ENCODE results near the gene PTPRN2. TPM values are rescaled to one million over a fixed set of nuclear protein-coding genes. Genes with fewer than 3 reads are reported as not detected.

PTPRN2 gene
- total RNA-seq, 1 donor from 2014 or later = 0.41 TPM

DNA sequence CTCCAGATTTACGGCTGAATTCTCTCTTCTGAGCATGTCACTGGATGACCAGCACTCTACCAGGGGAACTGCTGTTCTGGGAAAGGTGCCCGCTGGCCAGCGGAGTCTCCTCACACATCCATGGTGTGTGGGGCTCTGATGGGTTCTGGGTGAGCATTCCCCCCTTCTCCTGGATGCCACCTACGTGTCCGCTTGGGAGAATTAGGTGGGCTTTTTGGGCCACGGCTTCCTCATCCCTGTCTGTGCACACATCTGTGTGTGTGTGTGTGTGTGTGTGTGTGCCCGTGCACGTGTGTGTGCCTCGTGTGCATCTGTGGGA lies 1087.8 kb downstream of the PTPRN2 start:
- no peaks in the 10 kb centered on the region for H3K36me3 Mint-ChIP-seq (ENCODE audit: low read depth)
- H3K27ac Mint-ChIP-seq = no peak overlapping the region
- peaks cover 1% of the 10 kb centered on the region for H3K9me3 Mint-ChIP-seq
- no peak for DNase-seq (ENCODE audit: low spot score)
- intact Hi-C loops (cut with micrococcal nuclease) = loop anchor here (10.0 kb wide), 2 partner anchors 745 to 1855 kb away; partner anchors contain the start of gene RBM33
- no peak overlapping the region for H3K4me3 Mint-ChIP-seq
- H3K27me3 Mint-ChIP-seq (ENCODE audit: insufficient read depth) = peaks cover 3% of the 10 kb centered on the region
- peaks cover 49% of the 10 kb centered on the region for H3K4me1 Mint-ChIP-seq (ENCODE audit: low read depth)

DNA sequence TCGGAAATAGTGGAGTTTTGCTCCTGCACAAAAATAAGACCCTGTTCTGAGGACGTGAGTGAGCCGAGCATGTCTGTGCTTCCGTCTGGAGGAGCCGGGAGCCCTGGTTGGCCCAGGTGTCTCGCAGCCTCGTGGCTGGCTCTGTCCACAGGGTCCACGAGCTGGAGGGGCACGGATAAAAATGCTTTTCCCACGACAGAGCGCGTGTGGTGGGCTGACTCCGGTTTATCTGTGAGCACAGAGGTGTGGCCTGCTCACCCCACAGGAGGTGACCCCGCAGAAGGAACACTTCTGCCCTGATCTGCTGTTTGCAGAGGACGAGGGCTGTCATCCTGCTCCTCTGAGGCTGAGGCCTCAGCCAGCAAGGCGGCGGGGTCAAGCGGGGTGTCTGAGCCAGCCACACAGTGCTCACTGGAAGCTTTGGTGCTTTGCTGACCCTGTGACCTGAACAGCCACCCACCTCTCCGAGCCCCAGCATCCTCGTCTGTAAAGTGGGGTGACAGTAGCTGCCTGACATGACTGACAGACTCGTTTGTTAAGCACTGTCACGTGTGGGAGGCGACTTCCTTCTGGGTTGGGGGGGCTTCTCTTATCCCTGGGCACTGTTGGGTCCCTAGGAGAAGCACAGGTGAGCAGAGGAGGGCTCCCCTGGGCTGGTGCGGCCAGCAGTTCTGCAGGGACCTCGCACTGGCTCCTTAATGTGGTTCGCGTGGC lies 1088.3 kb downstream of the PTPRN2 start:
- Mint-ChIP-seq H3K27me3 (ENCODE audit: insufficient read depth) (peaks cover 3% of the 10 kb centered on the region), H3K36me3 (ENCODE audit: low read depth) (no peaks in the 10 kb centered on the region), H3K9me3 (no peaks in the 10 kb centered on the region), H3K4me3 (no peak overlapping the region), H3K27ac (no peak overlapping the region), H3K4me1 (ENCODE audit: low read depth) (peaks cover 49% of the 10 kb centered on the region)
- no peak for DNase-seq (ENCODE audit: low spot score)
- intact Hi-C loops (cut with micrococcal nuclease) = loop anchor here (10.0 kb wide), 2 partner anchors 744 to 1854 kb away; partner anchors contain the start of gene RBM33

DNA sequence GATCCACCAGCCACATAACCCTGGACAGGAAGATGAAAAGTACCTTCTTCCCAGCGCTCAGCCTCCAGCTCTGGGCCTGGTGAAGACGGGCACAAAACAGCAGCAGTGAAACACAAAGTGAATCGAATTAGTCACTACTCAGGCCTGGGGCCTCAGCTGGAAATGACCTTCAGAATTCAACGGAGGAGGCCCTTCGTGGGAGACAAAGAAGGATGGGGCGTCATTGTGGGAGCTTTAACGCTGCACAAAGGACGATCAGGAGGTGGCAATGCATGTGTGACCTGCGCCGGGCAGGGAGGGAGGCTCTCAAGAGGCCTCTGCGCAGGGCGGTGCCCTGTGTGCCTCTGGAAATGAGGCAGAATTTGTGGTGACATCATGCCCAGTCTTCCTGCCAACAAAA lies 1089.0 kb downstream of the PTPRN2 start:
- no peak overlapping the region for H3K4me3 Mint-ChIP-seq
- H3K27me3 Mint-ChIP-seq (ENCODE audit: insufficient read depth) = peaks cover 3% of the 10 kb centered on the region
- peak overlapping the region; percentile 31 for H3K27ac Mint-ChIP-seq
- no peaks in the 10 kb centered on the region for H3K36me3 Mint-ChIP-seq (ENCODE audit: low read depth)
- peaks cover 51% of the 10 kb centered on the region for H3K4me1 Mint-ChIP-seq (ENCODE audit: low read depth)
- intact Hi-C loops (cut with micrococcal nuclease) = loop anchor here (10.0 kb wide), 2 partner anchors 744 to 1854 kb away; partner anchors contain the start of gene RBM33
- no peak for DNase-seq (ENCODE audit: low spot score)
- H3K9me3 Mint-ChIP-seq = no peaks in the 10 kb centered on the region

- no peak for DNase-seq (ENCODE audit: low spot score)
- no peak overlapping the region for H3K4me3 Mint-ChIP-seq
These were observed 1089.6 kb downstream of the PTPRN2 start for GRCh38 chr7:157497744-157498651.

DNA sequence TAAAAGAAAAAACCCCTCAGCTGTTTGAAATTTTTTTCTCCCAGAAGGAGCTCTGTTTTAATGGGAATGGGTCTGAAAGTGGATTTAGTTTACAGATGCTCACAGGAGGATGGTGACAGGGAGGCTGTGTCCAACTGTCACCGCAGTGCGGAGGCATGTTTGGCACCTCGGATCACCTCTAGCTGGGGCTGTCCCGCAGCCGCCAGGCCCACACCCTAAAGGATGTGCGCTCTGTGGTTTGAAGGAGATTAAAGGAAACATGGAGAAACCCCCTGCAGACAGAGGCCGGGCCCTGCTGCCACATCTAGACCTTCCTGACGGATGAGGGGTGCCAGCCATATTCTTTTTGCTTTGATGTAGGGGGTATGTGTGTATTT lies 1090.3 kb downstream of the PTPRN2 start:
- Mint-ChIP-seq H3K27ac (no peak overlapping the region), H3K27me3 (ENCODE audit: insufficient read depth) (peaks cover 9% of the 10 kb centered on the region), H3K4me1 (ENCODE audit: low read depth) (peaks cover 51% of the 10 kb centered on the region), H3K36me3 (ENCODE audit: low read depth) (peaks cover 2% of the 10 kb centered on the region), H3K4me3 (no peak overlapping the region), H3K9me3 (peaks cover 7% of the 10 kb centered on the region)
- no peak for DNase-seq (ENCODE audit: low spot score)
- intact Hi-C loops (cut with micrococcal nuclease) = loop anchor here (10.0 kb wide), 2 partner anchors 743 to 1853 kb away; partner anchors contain the start of gene RBM33

More at GRCh38 chr7:157497744-157498651, 1089.6 kb downstream of the PTPRN2 start:
- Mint-ChIP-seq H3K36me3 (ENCODE audit: low read depth) (peaks cover 1% of the 10 kb centered on the region), H3K4me1 (ENCODE audit: low read depth) (peaks cover 51% of the 10 kb centered on the region), H3K9me3 (peaks cover under 1% of the 10 kb centered on the region), H3K27me3 (ENCODE audit: insufficient read depth) (peaks cover 3% of the 10 kb centered on the region), H3K27ac (no peak overlapping the region)
- intact Hi-C loops (cut with micrococcal nuclease) = loop anchor here (10.0 kb wide), 2 partner anchors 743 to 1853 kb away; partner anchors contain the start of gene RBM33

DNA sequence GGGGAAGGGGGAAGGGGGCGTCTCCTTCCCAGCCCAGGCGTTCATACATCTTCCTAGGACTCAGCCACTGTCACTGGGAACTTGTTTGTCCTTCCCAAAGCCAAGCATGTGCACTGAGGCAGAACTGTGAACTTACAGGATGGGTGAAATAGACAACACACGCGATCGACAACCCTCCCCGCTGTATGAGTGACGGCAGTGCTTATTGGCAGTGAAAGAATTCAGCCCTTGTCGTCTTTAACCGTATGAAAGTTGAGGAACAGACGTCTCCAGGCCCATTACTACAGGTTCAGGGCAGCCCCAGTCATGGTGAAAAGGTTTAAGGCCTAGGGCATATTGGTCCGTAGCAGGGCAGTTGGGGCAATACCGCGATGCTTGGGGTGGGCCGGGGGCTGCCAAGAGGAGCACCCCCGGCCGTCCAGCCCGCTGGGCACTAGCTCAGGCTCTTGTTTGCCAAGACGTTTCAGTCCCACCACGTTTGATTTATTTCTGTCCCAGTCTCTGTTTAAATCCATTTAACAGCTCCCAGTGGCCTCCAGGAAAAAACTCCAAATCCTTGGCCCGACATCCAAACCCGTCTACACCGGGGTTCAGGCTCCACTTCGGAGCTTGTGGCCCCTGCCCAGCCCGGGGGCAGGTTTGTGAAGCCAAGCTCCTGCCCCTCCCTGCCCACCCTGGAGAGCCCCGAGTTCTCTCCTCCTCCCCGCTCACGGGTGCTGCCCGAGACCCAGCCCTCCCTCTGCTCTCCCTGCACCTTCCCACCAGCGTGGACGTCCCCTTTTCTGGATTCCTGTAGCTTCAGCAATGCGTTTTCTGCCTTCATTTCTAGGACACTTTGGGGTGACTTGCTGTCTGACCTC lies 1091.0 kb downstream of the PTPRN2 start:
- Mint-ChIP-seq H3K36me3 (ENCODE audit: low read depth) (peaks cover 3% of the 10 kb centered on the region), H3K4me3 (no peak overlapping the region), H3K4me1 (ENCODE audit: low read depth) (peaks cover 48% of the 10 kb centered on the region), H3K9me3 (peaks cover 12% of the 10 kb centered on the region), H3K27me3 (ENCODE audit: insufficient read depth) (peaks cover 12% of the 10 kb centered on the region), H3K27ac (no peak overlapping the region)
- intact Hi-C loops (cut with micrococcal nuclease) = loop anchor here (10.0 kb wide), 2 partner anchors 742 to 1852 kb away; partner anchors contain the start of gene RBM33
- DNase-seq (ENCODE audit: low spot score) = no peak

GRCh38 chr7:157495594-157495993 lies 1092.0 kb downstream of the PTPRN2 start:
- intact Hi-C loops (cut with micrococcal nuclease) = loop anchor here (1.0 to 10.0 kb wide), 3 partner anchors 8 to 1851 kb away; partner anchors contain the start of gene RBM33
- H3K27ac Mint-ChIP-seq = peak overlapping the region; percentile 32
- DNase-seq (ENCODE audit: low spot score) = no peak

GRCh38 chr7:157495177-157495553 lies 1092.5 kb downstream of the PTPRN2 start:
- H3K36me3 Mint-ChIP-seq (ENCODE audit: low read depth) = peaks cover 3% of the 10 kb centered on the region
- H3K27me3 Mint-ChIP-seq (ENCODE audit: insufficient read depth) = peaks cover 12% of the 10 kb centered on the region
- peak overlapping the region; percentile 29 for H3K4me3 Mint-ChIP-seq
- DNase-seq (ENCODE audit: low spot score) = no peak
- peak overlapping the region; percentile 32 for H3K27ac Mint-ChIP-seq
- H3K9me3 Mint-ChIP-seq = peaks cover 23% of the 10 kb centered on the region
- intact Hi-C loops (cut with micrococcal nuclease) = loop anchor here (1.0 to 10.0 kb wide), 3 partner anchors 8 to 1850 kb away; partner anchors contain the start of gene RBM33
- H3K4me1 Mint-ChIP-seq (ENCODE audit: low read depth) = peaks cover 57% of the 10 kb centered on the region

More at GRCh38 chr7:157495594-157495993, 1092.0 kb downstream of the PTPRN2 start:
- peaks cover 12% of the 10 kb centered on the region for H3K27me3 Mint-ChIP-seq (ENCODE audit: insufficient read depth)
- peaks cover 3% of the 10 kb centered on the region for H3K36me3 Mint-ChIP-seq (ENCODE audit: low read depth)
- H3K9me3 Mint-ChIP-seq = peaks cover 21% of the 10 kb centered on the region
- peak overlapping the region; percentile 29 for H3K4me3 Mint-ChIP-seq
- H3K4me1 Mint-ChIP-seq (ENCODE audit: low read depth) = peaks cover 54% of the 10 kb centered on the region

GRCh38 chr7:157494506-157495176 lies 1093.0 kb downstream of the PTPRN2 start:
- Mint-ChIP-seq H3K9me3 (peaks cover 23% of the 10 kb centered on the region), H3K27ac (no peak overlapping the region), H3K36me3 (ENCODE audit: low read depth) (peaks cover 3% of the 10 kb centered on the region), H3K4me1 (ENCODE audit: low read depth) (peaks cover 57% of the 10 kb centered on the region), H3K4me3 (peak overlapping the region; percentile 29), H3K27me3 (ENCODE audit: insufficient read depth) (peaks cover 10% of the 10 kb centered on the region)
- intact Hi-C loops (cut with micrococcal nuclease) = loop anchor here (1.0 to 10.0 kb wide), 3 partner anchors 9 to 1850 kb away; partner anchors contain the start of gene RBM33
- no peak for DNase-seq (ENCODE audit: low spot score)

GRCh38 chr7:157493776-157494175 lies 1093.8 kb downstream of the PTPRN2 start:
- Mint-ChIP-seq H3K4me1 (ENCODE audit: low read depth) (peaks cover 57% of the 10 kb centered on the region), H3K27ac (no peak overlapping the region)
- intact Hi-C loops (cut with micrococcal nuclease) = loop anchor here (10.0 kb wide), 2 partner anchors 739 to 1849 kb away; partner anchors contain the start of gene RBM33

DNA sequence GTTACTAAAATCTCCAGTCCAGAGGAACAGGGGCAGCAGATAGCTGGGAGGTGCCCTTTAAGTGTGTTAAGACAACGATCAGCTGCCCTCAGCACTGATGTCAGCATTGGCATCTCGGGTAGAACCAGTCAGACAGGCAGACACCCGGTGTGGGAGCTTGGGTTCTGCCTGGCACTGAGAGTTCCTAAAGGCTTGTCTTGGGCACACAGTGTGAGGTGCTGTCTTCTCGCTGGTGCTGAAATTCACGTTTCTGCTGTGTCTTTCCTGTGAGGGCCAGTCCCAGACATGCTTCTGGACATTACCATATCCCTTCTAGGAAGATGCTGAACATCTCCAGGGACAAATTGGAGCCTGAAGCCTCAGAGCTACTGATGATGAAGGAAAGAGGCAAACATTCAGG lies 1094.6 kb downstream of the PTPRN2 start:
- Mint-ChIP-seq H3K27me3 (ENCODE audit: insufficient read depth) (peaks cover 8% of the 10 kb centered on the region), H3K4me1 (ENCODE audit: low read depth) (peaks cover 57% of the 10 kb centered on the region), H3K4me3 (no peak overlapping the region), H3K27ac (no peak overlapping the region), H3K36me3 (ENCODE audit: low read depth) (peaks cover 3% of the 10 kb centered on the region), H3K9me3 (peaks cover 23% of the 10 kb centered on the region)
- intact Hi-C loops (cut with micrococcal nuclease) = loop anchor here (10.0 kb wide), 2 partner anchors 738 to 1848 kb away; partner anchors contain the start of gene RBM33
- DNase-seq (ENCODE audit: low spot score) = no peak

More at GRCh38 chr7:157493776-157494175, 1093.8 kb downstream of the PTPRN2 start:
- no peak for DNase-seq (ENCODE audit: low spot score)
- peaks cover 23% of the 10 kb centered on the region for H3K9me3 Mint-ChIP-seq
- H3K4me3 Mint-ChIP-seq = no peak overlapping the region
- H3K36me3 Mint-ChIP-seq (ENCODE audit: low read depth) = peaks cover 3% of the 10 kb centered on the region
- H3K27me3 Mint-ChIP-seq (ENCODE audit: insufficient read depth) = peaks cover 8% of the 10 kb centered on the region

Measured in activated T-helper 1 cell treated with anti-CD3 and anti-CD28 coated beads, Interleukin-12 subunit alpha, Interleukin-12 subunit beta, Interleukin-2, Interleukin-4 antibody, amounts not matched to agents 30 ng/mL and 10 ng/mL and 1 ng/mL, durations not matched to agents 14 hours and 24 hours and 36 hours (primary cell).